Limb (tissue), 2 donors: ENCODE results near the gene FAM107B.

Source experiments
- DNase-seq, 2 donors: peaks; one replicate each; pipeline ENCODE4 v3.0.0-alpha.2; 2016; ENCODE audit errors: extremely low spot score in 2 of 2

FAM107B gene

DNA sequence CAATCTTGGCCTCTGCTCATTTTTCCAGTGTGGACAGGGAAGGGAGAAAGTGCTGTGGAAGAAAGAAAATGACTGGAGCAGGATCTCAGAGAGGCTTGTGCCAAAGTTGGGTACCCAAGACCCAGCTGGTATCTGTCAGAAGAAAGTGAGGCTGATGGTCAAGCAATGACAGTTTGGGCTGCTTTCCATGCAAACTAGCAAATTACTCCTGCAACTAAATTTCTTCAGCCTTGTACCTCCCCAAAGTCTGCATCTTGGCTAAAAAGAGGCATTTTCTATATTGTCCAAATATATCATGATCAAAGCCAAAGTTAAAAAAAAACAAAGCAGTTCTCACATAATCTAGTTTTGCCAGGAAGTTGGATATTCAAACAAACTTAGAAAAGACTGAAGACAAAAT is 235.5 kb downstream of the FAM107B start:
- no peak for DNase-seq

DNA sequence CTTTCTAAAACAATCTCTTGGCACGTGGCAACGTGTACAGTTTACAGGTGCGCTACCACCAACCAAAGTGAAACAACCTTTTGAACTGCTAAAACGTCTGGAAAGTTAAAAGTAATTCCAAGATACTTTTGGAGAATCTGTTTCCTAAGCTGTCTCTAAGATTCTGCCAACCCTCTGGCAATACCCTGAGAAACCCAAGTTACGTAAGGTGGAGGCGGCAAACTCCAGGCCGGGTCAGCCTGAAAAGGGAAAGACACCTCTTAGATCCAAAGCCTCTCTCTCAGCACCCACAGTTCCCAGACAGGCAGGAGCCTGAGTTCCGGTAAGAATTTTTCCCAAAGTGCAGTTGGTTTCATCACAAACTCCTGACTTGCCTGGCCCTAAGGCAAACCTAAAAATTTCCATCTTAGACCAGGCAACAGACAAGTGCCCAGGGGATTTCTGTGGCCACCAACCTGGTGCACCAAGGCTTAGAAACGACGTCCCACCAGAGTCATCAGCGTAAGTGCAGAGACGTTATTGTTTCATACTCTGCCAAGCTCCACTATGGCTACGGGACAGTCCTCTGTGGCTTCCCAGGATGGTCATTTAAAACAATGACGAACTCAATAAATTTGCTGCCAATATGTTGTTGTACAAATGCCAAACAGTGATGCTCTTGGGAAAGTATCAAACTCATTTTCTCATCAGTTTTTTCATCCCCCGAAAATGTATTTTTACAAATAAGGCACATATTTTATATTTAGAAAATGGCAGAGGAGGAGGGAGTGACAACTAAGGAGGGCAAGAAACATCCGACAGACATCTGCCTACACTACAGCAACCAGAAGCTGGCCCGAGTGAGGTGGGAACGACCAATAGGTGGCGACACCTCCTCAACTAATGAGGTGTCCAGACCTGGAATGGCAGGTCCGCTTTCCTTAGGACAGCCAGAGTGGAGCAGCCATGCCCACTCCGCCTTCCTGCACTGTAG is 238.2 kb downstream of the FAM107B start:
- DNase-seq, result peak; percentile 15 to 67

DNA sequence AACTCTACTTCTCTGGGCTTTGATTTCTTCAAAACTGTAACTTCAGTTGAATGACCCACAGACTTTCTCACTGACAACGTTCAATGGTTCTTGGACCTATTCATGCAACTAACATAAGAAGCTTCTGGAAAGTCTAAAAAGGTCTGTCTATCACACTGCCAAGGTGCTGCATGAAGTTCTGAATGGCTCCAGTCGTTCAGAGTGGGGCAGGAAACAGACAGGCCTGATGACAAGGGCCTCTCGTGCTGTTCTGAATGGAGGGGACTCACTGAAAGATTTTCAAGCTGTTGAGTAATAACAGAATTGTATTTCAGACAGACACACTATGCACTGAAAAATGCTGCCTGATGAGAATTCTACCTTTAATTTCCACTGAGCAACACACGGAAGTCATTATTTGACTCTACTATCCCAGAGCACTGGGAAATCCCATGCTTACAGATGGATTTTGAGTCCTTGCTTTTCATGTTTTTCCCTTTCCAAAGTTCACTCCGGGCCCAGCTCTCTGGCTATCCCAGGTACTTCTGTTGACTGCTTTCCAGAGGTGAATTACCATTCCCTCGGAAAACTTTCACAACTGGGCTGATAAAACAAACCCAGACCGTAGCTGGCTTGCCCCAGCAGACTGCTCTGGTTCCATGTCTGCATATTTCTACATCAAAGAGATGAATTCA is 239.1 kb downstream of the FAM107B start:
- DNase-seq, result no peak

DNA sequence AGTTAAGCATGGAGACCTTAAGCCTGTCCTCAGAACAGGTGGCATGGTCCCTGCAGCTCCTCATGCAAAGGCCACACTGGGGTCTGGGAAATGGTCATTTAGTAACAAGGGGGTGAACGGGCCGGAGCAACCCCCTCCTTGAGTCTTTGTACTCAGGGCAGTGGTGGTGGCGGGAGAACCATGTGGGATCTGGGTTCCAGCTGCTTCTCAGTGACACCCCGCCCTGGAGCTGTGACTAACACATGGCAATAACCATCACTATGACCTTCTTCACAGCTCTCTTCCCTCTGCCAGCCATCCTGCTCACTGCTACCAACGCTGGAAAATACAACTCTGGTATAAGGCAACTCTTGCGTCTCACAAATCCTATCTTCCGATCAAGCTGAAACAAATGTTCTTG is 240.5 kb downstream of the FAM107B start:
- DNase-seq, result no peak

DNA sequence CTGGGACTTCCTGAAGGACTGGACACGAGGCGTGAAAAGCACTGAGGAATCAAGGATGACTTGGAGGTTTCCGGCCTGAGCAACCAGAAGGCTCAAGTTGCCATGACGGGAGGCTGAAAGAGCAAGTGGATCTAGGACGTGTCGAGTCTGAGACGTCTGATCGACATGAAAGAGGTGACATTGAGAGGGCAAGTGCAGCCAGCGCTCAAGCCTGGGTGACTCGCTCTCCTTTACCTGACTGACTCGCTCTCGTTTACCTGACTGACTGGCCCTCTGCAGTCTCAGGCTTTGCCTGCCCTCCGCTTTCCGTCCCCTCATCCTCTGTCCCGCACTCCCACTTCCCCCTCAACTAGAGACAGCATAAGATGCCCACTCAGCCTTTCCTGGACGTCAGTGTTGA is 241.4 kb downstream of the FAM107B start:
- no peak for DNase-seq

DNA sequence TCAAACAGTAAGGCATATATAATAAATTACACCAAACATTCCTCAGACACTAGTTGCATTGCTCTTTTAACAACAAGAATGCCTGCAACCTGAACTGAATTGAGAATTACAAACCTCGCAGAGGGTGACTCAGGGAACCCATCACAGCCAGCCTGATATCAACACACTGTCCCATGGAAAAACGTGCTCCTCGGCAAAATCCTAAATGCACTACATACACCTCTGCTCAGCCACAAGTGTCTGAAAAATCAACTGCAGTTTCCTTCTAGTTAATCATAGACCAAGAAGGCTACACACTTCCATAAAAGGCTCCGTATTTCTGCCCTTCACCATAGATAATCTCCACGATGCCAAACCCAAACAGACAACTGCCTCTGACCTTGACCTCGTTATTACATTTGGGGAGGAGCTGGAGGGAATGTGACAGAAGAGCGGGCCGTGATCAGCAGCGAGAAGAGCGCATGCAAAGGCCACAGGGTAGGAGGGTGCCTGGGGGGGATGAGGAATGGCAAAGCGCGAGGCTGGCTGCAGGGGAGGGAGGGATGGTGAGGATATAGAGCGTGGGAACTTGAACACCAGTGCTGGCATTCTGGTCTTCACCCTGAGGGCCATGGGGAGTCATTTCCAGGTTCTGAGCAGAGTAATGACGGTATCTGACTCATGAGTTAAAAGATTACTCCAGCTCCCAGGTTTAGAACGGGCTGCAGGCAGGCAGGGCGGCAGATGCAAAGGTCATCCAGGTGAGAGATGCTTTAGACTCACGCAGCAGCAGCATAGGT is 242.0 kb downstream of the FAM107B start:
- DNase-seq, result no peak

DNA sequence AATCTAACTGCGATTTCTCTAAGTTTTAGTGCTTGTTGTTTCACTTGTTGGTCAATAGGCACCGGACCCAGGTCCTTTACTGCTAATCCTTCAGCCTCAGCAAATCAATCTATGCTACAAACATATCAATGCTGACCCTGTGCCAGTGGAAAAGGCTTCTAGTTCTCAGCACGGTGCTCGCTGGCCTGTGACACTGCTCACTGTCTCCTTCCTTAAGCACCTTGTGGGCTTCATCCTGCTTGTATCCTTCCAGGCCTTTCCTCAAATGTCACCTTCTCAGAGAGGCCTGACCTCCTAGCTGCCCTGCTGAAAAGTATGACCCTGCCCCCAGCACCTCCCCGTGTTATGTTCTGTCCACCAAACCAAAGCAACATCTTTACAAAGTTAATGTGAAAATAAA is 242.7 kb downstream of the FAM107B start:
- DNase-seq, result no peak

DNA sequence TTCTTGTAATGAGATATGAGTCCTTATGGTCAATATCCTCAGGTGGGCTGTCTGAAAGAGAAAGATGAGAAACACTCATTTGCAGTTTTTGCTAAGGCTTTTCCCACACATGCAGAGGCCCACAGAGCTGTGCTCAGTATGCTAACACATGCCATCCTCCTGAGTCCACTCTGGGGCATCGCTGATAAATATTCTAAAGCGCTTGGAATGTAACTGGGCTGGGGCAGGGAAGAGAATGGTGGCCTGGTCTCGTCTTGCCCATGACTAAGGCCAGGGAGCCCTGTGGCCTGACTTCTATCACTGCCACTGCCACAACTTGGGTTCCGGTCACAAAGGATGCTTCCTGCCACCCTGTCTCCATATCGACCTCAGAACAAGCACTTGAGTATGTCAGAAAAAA is 244.2 kb downstream of the FAM107B start:
- no peak for DNase-seq

DNA sequence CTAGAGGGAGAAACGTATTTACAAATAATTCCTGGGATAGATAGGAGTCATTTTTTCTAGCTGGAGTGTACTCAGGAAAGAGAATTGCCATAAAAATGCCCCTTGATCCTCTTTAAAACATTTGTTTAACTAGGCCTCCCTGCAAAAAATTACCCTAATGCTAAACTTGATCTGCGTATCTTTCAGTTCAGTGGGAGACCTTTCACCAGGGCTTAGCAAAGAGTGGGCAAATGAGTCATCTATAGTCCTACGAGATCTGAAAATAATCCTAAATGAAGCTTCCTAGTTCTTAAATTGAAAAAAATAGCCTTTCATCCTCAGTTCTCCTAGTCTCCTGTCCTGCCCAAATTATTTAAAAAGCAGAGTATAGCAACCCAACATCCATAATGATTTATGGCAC is 245.3 kb downstream of the FAM107B start:
- no peak for DNase-seq

DNA sequence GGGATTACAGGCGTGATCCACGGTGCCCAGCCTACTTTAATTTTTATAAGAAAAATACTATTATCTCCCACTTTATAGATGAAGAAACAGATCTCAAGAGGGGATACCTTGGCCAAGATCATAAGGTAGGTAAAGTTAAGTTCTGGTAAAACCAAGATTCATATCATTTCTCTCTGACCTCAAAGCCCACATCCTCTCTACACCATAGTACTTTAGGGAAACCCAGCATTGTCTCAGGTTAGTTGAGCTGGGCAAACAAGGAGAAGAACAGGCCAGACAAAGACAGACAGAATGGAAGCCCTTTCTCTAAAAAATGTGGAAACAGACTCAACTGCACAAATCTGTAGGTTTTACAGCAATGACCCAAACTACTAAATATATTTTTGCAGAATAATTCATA is 246.2 kb downstream of the FAM107B start:
- DNase-seq, result no peak

DNA sequence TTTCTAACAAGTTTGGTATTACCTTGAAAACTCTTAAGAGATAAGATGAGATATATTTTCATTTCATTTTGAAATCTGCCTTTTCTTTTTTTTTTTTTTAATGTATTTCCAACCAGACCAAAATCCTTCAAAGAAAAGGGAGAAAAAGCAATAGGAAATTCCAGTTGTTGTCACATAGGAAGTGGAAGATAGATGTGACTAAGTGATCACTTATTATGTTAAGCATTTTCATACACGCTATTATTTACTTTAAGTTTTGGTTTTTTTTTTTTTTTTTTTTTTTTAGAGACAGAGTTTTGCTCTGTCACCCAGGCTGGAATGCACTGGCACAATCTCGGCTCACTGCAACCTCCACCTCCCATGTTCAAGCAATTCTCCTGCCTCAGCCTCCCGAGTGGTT is 246.8 kb downstream of the FAM107B start:
- DNase-seq, result no peak

DNA sequence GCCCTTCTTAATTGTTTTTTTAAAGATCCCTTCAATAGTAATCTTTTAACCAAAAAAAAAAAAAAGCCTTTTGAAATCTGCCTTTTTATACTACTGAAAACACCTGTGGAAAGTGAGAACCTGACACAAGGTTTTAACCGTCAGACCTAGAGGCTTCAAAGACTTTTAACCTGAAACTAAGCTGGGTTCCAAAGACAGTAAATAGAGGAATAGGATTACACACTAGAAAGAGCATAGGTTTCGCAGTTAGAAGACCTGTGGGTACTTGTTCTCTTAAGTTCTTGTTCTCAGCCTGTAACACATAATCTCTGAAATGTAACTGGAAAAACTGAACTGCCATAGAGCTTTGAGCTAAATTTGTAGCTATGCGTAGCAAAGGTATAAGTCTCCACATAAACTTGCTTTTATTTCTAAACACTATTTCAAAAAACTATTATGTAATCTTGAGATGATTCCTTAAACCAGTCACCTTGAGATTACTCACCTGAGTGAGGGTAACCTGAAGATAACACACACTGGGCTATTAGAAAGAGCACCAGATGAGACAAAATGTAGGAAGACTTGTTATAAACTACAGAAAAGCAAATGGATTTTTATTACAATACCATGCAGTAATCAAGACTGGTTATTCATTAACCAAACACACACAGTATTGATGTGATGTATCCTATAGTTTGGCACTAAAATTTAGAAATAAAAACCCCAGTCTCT is 247.4 kb downstream of the FAM107B start:
- no peak for DNase-seq

DNA sequence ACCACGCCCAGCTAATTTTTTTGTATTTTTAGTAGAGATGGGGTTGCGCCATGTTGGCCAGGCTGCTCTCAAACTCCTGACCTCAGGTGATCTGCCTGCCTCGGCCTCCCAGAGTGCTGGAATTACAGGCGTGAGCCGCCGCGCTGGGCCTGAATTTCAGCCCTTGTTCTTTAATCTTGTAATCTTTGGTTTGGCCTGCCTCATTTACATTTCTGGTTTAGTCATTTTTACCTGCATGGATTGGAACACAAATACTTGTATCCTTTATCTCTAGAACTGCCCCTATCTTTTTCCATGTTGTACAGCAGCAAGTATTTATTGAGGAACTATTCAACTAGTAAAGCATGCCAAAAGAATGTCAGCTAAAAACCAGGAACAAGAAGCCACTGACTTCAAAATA is 248.4 kb downstream of the FAM107B start:
- no peak for DNase-seq

DNA sequence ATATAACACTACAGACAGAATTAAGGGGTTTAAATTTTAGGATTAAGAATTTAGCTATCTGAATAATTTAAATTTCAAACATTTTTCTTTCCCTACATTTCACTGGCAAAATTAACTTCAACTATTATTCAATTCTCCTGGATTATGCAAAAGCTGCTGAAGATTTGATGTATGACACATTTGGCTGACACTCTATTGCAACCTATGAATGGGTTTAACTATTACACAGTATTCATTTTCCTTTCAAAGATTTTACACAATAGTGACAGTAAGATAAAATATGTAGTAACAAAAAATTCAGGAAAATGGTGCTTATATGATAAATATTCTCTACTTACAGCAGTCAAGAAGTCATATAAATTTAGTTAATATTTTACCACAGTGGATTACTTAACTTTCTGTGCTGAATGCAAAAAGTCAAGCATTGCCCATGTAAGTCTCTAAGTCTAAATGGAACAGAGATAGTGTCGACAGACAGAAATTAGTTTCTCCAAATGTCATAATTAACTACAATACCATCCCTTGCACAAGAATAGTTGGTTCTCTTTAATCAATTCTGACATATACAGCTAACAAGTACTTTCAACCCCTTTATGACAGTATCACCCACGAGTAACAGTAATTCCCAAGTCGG is 249.9 kb downstream of the FAM107B start:
- no peak for DNase-seq

DNA sequence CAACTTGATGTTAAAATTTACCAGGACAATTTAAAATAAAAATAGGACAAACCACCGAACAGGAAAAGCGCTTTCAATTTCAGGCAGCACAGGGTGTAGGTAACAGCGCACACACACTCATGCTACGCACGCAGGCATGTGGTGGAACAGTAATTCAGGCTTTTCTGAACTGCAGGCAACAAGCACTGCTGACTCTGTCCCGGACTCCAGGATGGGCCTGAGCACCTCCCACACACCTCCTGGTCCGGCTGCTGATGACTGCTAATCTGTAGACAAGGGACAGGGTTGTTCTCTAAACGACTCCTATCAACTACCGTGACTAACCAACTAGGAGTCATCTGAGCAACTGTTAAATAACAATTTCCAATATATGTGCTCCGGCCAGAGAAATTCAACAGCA is 251.4 kb downstream of the FAM107B start:
- no peak for DNase-seq

DNA sequence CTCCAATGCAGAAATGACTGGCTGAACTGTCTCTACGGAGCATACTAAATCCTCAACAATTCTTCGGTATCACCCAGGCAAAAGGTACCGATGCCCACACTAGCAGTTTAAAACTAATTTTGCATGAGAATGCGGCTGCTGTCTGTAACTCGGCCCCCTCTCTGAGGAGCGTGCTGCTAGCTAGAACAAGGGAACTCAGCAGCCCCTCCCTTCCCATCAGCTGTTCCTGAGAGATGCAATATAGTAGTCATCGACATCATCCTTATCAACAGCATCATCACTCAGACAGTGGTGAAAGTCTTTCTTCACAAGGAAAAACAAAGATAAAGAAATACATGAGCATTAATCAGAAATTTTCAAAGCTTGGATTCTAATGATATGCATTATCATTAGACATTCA is 254.9 kb downstream of the FAM107B start:
- DNase-seq, result no peak

DNA sequence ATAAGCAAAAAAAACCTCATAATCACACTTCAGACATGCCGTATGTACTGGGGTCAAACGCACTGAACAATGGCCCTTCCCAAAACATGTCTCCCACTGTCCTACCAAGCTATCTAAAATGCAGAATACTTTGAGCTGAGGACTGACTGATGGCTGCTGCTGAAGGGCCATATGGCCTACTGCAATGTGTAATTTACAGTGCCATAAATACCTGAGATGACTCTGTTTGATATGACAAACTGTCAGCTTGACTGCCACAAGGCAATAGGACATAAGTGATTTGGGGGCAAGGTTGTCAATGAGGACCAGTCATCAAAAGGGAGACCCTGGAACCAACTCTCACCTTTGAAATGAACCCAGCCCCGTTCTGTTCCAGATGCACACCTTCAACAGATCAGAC is 256.5 kb downstream of the FAM107B start:
- DNase-seq, result no peak

DNA sequence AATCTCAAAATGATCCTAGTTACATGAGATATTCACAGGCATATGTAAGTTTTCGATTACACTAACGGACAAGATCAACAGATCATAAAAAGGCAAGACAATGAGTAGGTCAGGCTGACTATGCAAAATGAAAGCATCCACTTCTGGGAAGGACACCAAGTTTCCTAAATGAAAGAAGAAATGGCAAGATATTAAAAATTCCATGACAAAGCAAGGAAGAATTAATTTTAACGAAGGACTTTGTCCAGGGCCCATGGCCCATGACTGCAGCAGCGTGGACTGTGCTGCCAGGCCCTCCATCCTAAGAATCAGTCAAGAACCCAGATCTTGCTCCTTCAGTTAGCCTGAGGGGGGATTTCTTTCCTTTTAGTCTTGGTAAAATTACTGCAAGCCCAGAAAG is 261.6 kb downstream of the FAM107B start:
- DNase-seq, result no peak

DNA sequence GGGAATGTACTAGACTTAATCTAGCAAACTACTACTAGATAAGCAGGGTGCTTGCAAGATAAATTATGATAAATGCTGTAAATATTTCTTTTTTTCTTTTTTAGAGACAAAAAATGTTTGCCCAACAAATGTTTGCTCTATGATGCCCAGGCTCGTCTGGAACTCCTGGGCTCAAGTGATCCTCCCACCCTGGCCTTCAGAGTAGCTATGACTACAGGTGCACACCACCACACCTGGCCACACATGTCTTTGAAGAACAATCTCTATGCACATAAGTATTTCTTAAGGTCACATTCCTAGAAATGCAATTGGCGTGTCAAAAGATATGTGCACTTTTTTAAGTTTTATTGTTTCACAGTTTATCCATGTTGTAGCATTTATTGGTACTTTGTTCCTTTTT is 264.4 kb downstream of the FAM107B start:
- DNase-seq, result no peak

DNA sequence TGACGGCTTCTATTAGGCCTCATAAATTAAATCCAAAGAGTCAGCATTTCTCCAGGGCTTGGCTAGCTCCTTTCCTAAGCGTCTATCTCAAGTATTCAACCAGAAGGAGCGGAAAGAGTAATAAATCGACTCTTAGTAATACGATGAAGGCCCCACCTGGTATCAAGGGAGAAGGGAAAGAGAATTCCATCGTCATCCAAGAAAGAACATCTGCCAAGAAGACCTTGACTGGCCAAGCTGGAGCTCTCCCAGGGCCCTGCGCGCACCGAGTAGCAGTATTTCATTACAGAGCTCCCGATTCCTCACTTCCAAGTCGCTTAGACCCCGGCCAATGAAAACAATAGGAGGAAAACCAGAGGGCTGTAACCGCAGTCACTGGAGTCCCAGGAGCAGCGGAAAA is 266.0 kb downstream of the FAM107B start:
- DNase-seq, result peak; percentile 79 to 89

DNA sequence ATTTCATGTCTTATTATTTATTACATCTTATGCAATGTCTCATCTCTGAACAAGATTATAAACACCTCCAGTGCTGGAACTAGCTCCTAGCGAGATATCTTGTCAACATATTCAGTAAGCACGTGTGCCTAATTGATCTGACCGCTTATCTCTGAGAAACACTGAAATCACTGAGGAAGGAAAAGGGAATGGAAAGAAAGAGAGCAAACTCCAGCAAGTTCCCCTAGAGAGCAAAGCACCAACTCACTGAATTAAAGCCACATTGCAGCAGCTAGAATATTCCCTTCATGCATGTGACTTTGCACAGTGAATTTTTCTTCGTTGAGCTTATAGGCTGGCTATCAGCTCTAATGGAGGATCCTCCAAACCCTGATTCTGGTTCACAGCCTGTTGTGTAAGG is 266.9 kb downstream of the FAM107B start:
- DNase-seq, result no peak
